WTC11 (cell line): Measurements from ENCODE around the gene WDR90. TPM values are rescaled to one million over a fixed set of nuclear protein-coding genes. Genes with fewer than 3 reads are reported as not detected.

ENCODE experiments used
- ELF4 ChIP-seq: sonication (generic); formaldehyde crosslinking; IDR thresholded peaks from 2 replicates; pipeline ENCODE4 v1.8.1; 2022; ENCODE audit warnings: low read depth, mild to moderate bottlenecking, moderate library complexity, missing genetic modification reagents
- ESRRA ChIP-seq: sonication (generic); formaldehyde crosslinking; IDR thresholded peaks from 2 replicates; pipeline ENCODE4 v1.8.1; 2022; ENCODE audit warnings: mild to moderate bottlenecking, missing genetic modification reagents, borderline replicate concordance
- FOXK1 ChIP-seq: sonication (generic); formaldehyde crosslinking; IDR thresholded peaks from 2 replicates; pipeline ENCODE4 v1.8.0; 2022; ENCODE audit warnings: mild to moderate bottlenecking, moderate library complexity, missing genetic modification reagents
- JUN ChIP-seq: sonication (generic); formaldehyde crosslinking; IDR thresholded peaks from 2 replicates; pipeline ENCODE4 v1.8.0; 2023; ENCODE audit warnings: mild to moderate bottlenecking, missing genetic modification reagents
- KAT7 ChIP-seq: sonication (generic); formaldehyde crosslinking; IDR thresholded peaks from 2 replicates; pipeline ENCODE4 v1.8.1; 2023; ENCODE audit warnings: missing genetic modification reagents, mild to moderate bottlenecking, borderline replicate concordance
- MXD4 ChIP-seq: fragments of 250-450 bp; sonication (Bioruptor Pico); IDR thresholded peaks from 2 replicates; pipeline ENCODE4 v1.8.0; 2021; ENCODE audit warnings: mild to moderate bottlenecking, moderate library complexity, borderline replicate concordance
- MYBL2 ChIP-seq: sonication (generic); formaldehyde crosslinking; IDR thresholded peaks from 2 replicates; pipeline ENCODE4 v1.8.1; 2023; ENCODE audit warnings: mild to moderate bottlenecking, moderate library complexity, missing genetic modification reagents
- RELA ChIP-seq: sonication (generic); formaldehyde crosslinking; IDR thresholded peaks from 2 replicates; pipeline ENCODE4 v1.8.1; 2022; ENCODE audit warnings: missing genetic modification reagents, mild to moderate bottlenecking, borderline replicate concordance
- SMAD3 ChIP-seq: sonication (generic); formaldehyde crosslinking; IDR thresholded peaks from 2 replicates; pipeline ENCODE4 v1.8.0; 2022; ENCODE audit warnings: missing genetic modification reagents, mild to moderate bottlenecking, borderline replicate concordance
- SOX15 ChIP-seq: fragments of 250-450 bp; sonication (Bioruptor Pico); IDR thresholded peaks from 2 replicates; pipeline ENCODE4 v1.9.0; 2021; ENCODE audit warnings: mild to moderate bottlenecking
- TP53 ChIP-seq: sonication (generic); formaldehyde crosslinking; IDR thresholded peaks from 2 replicates; pipeline ENCODE4 v1.8.1; 2023; ENCODE audit warnings: mild to moderate bottlenecking, missing genetic modification reagents
- ZBTB21 ChIP-seq: sonication (generic); formaldehyde crosslinking; IDR thresholded peaks from 2 replicates; pipeline ENCODE4 v1.8.1; 2023; ENCODE audit warnings: mild to moderate bottlenecking, missing genetic modification reagents, borderline replicate concordance
- ZNF121 ChIP-seq: sonication (generic); formaldehyde crosslinking; IDR thresholded peaks from 2 replicates; pipeline ENCODE4 v1.8.0; 2023; ENCODE audit warnings: missing genetic modification reagents
- ZNF219 ChIP-seq: sonication (generic); formaldehyde crosslinking; IDR thresholded peaks from 2 replicates; pipeline ENCODE4 v1.8.0; 2023; ENCODE audit warnings: missing genetic modification reagents, mild to moderate bottlenecking, borderline replicate concordance
- ZNF232 ChIP-seq: sonication (generic); formaldehyde crosslinking; IDR thresholded peaks from 2 replicates; pipeline ENCODE4 v1.8.0; 2022; ENCODE audit warnings: mild to moderate bottlenecking, missing genetic modification reagents
- ZNF263 ChIP-seq: sonication (generic); formaldehyde crosslinking; IDR thresholded peaks from 2 replicates; pipeline ENCODE4 v1.8.1; 2022; ENCODE audit warnings: low read depth, mild to moderate bottlenecking, moderate library complexity, missing genetic modification reagents
- ZNF396 ChIP-seq: fragments of 250-450 bp; sonication (Bioruptor Pico); IDR thresholded peaks from 2 replicates; pipeline ENCODE4 v1.8.0; 2021; ENCODE audit warnings: mild to moderate bottlenecking, moderate library complexity, borderline replicate concordance
- ZNF423 ChIP-seq: fragments of 250-450 bp; sonication (Bioruptor Pico); IDR thresholded peaks from 2 replicates; pipeline ENCODE4 v2.1.2; 2022; ENCODE audit warnings: mild to moderate bottlenecking, moderate library complexity
- total RNA-seq: library from RNA; stranded (reverse); gene quantifications from 3 replicates; pipeline ENCODE4 v1.2.3, GENCODE V29; 2021
- TF ChIP-seq, protein P1 (sequence below): sonication (generic); formaldehyde crosslinking; IDR thresholded peaks from 2 replicates; pipeline ENCODE4 v1.8.1; 2022; ENCODE audit warnings: mild to moderate bottlenecking, missing genetic modification reagents, moderate library complexity, borderline replicate concordance
- TF ChIP-seq, protein P2 (sequence below): fragments of 250-450 bp; sonication (Bioruptor Pico); IDR thresholded peaks from 2 replicates; pipeline ENCODE4 v1.9.0; 2021; ENCODE audit warnings: moderate library complexity, mild to moderate bottlenecking, inconsistent platforms, borderline replicate concordance
- TF ChIP-seq, protein P3 (sequence below): sonication (generic); formaldehyde crosslinking; IDR thresholded peaks from 2 replicates; pipeline ENCODE4 v1.8.0; 2022; ENCODE audit warnings: mild to moderate bottlenecking, missing genetic modification reagents
- TF ChIP-seq, protein P4 (sequence below): sonication (generic); formaldehyde crosslinking; IDR thresholded peaks from 2 replicates; pipeline ENCODE4 v1.8.0; 2022; ENCODE audit warnings: mild to moderate bottlenecking, missing genetic modification reagents
- TF ChIP-seq, protein P5 (sequence below): sonication (generic); formaldehyde crosslinking; IDR thresholded peaks from 2 replicates; pipeline ENCODE4 v1.8.0; 2023; ENCODE audit warnings: mild to moderate bottlenecking, missing genetic modification reagents
- TF ChIP-seq, protein P6 (sequence below): sonication (generic); formaldehyde crosslinking; IDR thresholded peaks from 2 replicates; pipeline ENCODE4 v1.8.1; 2023; ENCODE audit warnings: mild to moderate bottlenecking, moderate library complexity, missing genetic modification reagents
- TF ChIP-seq, protein P7 (sequence below): sonication (generic); formaldehyde crosslinking; IDR thresholded peaks from 2 replicates; pipeline ENCODE4 v1.8.0; 2022; ENCODE audit warnings: mild to moderate bottlenecking, missing genetic modification reagents
- TF ChIP-seq, protein P8 (sequence below): sonication (generic); formaldehyde crosslinking; IDR thresholded peaks from 2 replicates; pipeline ENCODE4 v1.8.0; 2022; ENCODE audit warnings: mild to moderate bottlenecking, missing genetic modification reagents

The WDR90 gene
- total RNA-seq, 1 experiment from 2014 or later = 75.8 TPM

DNA sequence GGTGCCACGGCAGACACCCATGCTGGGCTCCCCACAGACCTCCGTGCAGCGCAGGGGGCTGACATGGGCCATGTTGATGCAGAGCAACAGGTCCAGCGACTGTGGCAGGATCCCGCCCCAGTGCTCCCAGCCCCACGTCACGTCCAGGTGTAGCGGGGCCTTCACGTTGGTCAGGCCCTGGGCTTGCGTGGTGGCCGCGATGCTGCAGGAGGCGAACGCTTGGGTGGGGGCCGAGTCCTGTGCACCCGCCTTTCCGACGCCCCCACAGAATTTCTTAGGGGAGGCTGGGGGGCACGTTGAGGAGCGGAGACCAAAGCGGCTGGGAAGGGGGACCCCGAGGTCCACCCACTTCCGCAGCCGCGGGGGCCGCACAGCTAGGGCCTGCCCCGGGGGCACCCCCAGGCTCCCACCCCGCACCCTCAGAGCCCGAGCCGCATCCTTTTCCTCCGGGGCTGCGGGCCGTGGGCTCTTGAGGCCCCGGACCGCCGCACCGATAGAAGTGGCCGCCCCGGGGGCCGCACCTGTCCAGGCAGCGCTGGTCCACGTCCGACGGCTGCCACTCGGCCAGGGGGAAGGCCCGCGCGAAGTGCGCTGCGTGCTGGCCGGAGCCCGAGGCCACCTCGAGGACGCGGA, 13.5 kb upstream of the WDR90 start (continued):
- peak; percentile 37; the same call in 1 of the 2 replicates for TF ChIP-seq ELF4 (CRISPR knock-in tag)
- TF ChIP-seq ZNF219 (CRISPR knock-in tag) = no peak
- TF ChIP-seq ZNF121 (CRISPR knock-in tag) = no peak
- peak; percentile 90; the same call in 1 of the 2 replicates for TF ChIP-seq RELA (CRISPR knock-in tag)
- TF ChIP-seq, protein P1, sequence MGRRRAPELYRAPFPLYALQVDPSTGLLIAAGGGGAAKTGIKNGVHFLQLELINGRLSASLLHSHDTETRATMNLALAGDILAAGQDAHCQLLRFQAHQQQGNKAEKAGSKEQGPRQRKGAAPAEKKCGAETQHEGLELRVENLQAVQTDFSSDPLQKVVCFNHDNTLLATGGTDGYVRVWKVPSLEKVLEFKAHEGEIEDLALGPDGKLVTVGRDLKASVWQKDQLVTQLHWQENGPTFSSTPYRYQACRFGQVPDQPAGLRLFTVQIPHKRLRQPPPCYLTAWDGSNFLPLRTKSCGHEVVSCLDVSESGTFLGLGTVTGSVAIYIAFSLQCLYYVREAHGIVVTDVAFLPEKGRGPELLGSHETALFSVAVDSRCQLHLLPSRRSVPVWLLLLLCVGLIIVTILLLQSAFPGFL (CRISPR knock-in tag) = 0 out of 2 replicates have a peak, but pooled peaks have one; percentile 39
- TF ChIP-seq SOX15 (CRISPR knock-in tag) = no peak
- TF ChIP-seq ESRRA (CRISPR knock-in tag) = 0 out of 2 replicates have a peak, but pooled peaks have one; percentile 27
- TF ChIP-seq MYBL2 (CRISPR knock-in tag) = no peak
- no peak for TF ChIP-seq ZBTB21 (CRISPR knock-in tag)
- no peak for TF ChIP-seq ZNF423 (CRISPR knock-in tag)
- TF ChIP-seq ZNF263 (CRISPR knock-in tag) = no peak
- no peak for TF ChIP-seq FOXK1
- TF ChIP-seq, protein P2, sequence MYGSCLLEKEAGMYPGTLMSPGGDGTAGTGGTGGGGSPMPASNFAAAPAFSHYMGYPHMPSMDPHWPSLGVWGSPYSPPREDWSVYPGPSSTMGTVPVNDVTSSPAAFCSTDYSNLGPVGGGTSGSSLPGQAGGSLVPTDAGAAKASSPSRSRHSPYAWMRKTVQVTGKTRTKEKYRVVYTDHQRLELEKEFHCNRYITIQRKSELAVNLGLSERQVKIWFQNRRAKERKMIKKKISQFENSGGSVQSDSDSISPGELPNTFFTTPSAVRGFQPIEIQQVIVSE (CRISPR knock-in tag) = no peak
- TF ChIP-seq, protein P3, sequence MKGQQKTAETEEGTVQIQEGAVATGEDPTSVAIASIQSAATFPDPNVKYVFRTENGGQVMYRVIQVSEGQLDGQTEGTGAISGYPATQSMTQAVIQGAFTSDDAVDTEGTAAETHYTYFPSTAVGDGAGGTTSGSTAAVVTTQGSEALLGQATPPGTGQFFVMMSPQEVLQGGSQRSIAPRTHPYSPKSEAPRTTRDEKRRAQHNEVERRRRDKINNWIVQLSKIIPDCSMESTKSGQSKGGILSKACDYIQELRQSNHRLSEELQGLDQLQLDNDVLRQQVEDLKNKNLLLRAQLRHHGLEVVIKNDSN (CRISPR knock-in tag) = no peak; the same call in 1 of the 2 replicates
- no peak; the same call in 1 of the 2 replicates for TF ChIP-seq JUN (CRISPR knock-in tag)
- TF ChIP-seq KAT7 (CRISPR knock-in tag) = peak; percentile 82
- TF ChIP-seq, protein P4, sequence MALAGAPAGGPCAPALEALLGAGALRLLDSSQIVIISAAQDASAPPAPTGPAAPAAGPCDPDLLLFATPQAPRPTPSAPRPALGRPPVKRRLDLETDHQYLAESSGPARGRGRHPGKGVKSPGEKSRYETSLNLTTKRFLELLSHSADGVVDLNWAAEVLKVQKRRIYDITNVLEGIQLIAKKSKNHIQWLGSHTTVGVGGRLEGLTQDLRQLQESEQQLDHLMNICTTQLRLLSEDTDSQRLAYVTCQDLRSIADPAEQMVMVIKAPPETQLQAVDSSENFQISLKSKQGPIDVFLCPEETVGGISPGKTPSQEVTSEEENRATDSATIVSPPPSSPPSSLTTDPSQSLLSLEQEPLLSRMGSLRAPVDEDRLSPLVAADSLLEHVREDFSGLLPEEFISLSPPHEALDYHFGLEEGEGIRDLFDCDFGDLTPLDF (CRISPR knock-in tag) = 0 out of 2 replicates have a peak, but pooled peaks have one; percentile 74
- TF ChIP-seq, protein P5, sequence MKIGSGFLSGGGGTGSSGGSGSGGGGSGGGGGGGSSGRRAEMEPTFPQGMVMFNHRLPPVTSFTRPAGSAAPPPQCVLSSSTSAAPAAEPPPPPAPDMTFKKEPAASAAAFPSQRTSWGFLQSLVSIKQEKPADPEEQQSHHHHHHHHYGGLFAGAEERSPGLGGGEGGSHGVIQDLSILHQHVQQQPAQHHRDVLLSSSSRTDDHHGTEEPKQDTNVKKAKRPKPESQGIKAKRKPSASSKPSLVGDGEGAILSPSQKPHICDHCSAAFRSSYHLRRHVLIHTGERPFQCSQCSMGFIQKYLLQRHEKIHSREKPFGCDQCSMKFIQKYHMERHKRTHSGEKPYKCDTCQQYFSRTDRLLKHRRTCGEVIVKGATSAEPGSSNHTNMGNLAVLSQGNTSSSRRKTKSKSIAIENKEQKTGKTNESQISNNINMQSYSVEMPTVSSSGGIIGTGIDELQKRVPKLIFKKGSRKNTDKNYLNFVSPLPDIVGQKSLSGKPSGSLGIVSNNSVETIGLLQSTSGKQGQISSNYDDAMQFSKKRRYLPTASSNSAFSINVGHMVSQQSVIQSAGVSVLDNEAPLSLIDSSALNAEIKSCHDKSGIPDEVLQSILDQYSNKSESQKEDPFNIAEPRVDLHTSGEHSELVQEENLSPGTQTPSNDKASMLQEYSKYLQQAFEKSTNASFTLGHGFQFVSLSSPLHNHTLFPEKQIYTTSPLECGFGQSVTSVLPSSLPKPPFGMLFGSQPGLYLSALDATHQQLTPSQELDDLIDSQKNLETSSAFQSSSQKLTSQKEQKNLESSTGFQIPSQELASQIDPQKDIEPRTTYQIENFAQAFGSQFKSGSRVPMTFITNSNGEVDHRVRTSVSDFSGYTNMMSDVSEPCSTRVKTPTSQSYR = no peak
- TF ChIP-seq, protein P6, sequence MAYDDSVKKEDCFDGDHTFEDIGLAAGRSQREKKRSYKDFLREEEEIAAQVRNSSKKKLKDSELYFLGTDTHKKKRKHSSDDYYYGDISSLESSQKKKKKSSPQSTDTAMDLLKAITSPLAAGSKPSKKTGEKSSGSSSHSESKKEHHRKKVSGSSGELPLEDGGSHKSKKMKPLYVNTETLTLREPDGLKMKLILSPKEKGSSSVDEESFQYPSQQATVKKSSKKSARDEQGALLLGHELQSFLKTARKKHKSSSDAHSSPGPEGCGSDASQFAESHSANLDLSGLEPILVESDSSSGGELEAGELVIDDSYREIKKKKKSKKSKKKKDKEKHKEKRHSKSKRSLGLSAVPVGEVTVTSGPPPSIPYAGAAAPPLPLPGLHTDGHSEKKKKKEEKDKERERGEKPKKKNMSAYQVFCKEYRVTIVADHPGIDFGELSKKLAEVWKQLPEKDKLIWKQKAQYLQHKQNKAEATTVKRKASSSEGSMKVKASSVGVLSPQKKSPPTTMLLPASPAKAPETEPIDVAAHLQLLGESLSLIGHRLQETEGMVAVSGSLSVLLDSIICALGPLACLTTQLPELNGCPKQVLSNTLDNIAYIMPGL (CRISPR knock-in tag) = 0 out of 2 replicates have a peak, but pooled peaks have one; percentile 50
- TF ChIP-seq, protein P7, sequence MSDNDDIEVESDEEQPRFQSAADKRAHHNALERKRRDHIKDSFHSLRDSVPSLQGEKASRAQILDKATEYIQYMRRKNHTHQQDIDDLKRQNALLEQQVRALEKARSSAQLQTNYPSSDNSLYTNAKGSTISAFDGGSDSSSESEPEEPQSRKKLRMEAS (CRISPR knock-in tag) = no peak
- TF ChIP-seq MXD4 (CRISPR knock-in tag) = no peak
- no peak for TF ChIP-seq ZNF396 (CRISPR knock-in tag)
- TF ChIP-seq TP53 (CRISPR knock-in tag) = no peak
- TF ChIP-seq, protein P8, sequence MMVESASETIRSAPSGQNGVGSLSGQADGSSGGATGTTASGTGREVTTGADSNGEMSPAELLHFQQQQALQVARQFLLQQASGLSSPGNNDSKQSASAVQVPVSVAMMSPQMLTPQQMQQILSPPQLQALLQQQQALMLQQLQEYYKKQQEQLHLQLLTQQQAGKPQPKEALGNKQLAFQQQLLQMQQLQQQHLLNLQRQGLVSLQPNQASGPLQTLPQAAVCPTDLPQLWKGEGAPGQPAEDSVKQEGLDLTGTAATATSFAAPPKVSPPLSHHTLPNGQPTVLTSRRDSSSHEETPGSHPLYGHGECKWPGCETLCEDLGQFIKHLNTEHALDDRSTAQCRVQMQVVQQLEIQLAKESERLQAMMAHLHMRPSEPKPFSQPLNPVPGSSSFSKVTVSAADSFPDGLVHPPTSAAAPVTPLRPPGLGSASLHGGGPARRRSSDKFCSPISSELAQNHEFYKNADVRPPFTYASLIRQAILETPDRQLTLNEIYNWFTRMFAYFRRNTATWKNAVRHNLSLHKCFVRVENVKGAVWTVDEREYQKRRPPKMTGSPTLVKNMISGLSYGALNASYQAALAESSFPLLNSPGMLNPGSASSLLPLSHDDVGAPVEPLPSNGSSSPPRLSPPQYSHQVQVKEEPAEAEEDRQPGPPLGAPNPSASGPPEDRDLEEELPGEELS (CRISPR knock-in tag) = no peak
- 0 out of 2 replicates have a peak, but pooled peaks have one; percentile 23 for TF ChIP-seq ZNF232 (CRISPR knock-in tag)
- TF ChIP-seq SMAD3 = no peak
